ENCODE measurements around the gene PMM2.

The PMM2 gene

DNA sequence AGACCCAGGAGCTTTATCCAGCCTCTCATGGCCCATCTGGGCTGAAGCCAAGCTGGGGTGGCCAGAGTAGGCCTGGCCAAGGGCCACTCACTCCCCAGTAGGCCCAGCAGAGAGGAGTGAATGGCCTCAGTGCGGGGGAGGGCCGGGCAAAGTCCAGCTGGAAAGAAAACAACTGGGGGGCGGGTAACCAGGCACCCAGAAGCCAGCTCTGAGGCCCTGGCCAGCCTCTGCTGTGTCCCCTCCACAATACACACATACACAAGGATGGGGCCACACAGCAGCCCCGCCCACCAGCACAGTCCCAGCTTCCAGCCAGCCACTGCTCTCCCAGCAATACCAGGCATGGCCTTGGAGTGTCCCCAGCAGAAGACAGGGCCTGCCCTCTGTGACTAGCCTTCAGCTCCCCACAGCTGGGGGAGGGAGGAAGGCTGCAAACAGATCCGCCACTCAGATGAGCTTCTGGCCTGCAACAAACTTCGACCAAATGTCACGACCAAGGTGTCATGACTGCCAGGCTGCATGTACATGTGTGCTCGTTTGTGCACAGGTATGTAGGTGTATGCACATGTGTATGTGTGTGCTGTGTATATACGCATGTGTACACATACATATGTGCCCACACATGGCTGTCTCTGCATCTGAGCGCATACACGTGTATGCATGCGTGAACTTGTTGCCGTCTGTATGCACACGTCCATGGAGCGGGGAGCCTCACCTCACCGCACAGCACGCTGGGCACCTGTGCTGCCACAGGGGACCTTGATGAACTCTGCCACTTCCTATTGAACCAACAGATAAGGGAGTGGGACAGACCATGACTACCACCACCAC lies 66.2 kb downstream of the PMM2 start:
- Histone ChIP-seq H3K27me3 (ENCODE audit: insufficient read depth, poor library complexity, severe bottlenecking) (no peaks in the 10 kb centered on the region), H3K4me3 (replicated peaks; ENCODE audit: insufficient read depth, low read length) (no peak overlapping the region), H3K27ac (replicated peaks) (no peak overlapping the region)
- TF ChIP-seq POLR2AphosphoS5 (IDR thresholded peaks at IDR 0.05; ENCODE audit: low read depth) = no peak
- no peak for TF ChIP-seq SPI1 (IDR thresholded peaks at IDR 0.05; ENCODE audit: borderline replicate concordance, low read depth)
- no peak for TF ChIP-seq GABPA (IDR thresholded peaks at IDR 0.05; ENCODE audit: low read depth)
- TF ChIP-seq, protein P1, sequence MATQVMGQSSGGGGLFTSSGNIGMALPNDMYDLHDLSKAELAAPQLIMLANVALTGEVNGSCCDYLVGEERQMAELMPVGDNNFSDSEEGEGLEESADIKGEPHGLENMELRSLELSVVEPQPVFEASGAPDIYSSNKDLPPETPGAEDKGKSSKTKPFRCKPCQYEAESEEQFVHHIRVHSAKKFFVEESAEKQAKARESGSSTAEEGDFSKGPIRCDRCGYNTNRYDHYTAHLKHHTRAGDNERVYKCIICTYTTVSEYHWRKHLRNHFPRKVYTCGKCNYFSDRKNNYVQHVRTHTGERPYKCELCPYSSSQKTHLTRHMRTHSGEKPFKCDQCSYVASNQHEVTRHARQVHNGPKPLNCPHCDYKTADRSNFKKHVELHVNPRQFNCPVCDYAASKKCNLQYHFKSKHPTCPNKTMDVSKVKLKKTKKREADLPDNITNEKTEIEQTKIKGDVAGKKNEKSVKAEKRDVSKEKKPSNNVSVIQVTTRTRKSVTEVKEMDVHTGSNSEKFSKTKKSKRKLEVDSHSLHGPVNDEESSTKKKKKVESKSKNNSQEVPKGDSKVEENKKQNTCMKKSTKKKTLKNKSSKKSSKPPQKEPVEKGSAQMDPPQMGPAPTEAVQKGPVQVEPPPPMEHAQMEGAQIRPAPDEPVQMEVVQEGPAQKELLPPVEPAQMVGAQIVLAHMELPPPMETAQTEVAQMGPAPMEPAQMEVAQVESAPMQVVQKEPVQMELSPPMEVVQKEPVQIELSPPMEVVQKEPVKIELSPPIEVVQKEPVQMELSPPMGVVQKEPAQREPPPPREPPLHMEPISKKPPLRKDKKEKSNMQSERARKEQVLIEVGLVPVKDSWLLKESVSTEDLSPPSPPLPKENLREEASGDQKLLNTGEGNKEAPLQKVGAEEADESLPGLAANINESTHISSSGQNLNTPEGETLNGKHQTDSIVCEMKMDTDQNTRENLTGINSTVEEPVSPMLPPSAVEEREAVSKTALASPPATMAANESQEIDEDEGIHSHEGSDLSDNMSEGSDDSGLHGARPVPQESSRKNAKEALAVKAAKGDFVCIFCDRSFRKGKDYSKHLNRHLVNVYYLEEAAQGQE (IDR thresholded peaks at IDR 0.05; ENCODE audit: insufficient replicate concordance, low read depth) = no peak
- no peak for DNase-seq (ENCODE audit: low read depth in 1 of 2, low spot score in 1 of 2)

DNA sequence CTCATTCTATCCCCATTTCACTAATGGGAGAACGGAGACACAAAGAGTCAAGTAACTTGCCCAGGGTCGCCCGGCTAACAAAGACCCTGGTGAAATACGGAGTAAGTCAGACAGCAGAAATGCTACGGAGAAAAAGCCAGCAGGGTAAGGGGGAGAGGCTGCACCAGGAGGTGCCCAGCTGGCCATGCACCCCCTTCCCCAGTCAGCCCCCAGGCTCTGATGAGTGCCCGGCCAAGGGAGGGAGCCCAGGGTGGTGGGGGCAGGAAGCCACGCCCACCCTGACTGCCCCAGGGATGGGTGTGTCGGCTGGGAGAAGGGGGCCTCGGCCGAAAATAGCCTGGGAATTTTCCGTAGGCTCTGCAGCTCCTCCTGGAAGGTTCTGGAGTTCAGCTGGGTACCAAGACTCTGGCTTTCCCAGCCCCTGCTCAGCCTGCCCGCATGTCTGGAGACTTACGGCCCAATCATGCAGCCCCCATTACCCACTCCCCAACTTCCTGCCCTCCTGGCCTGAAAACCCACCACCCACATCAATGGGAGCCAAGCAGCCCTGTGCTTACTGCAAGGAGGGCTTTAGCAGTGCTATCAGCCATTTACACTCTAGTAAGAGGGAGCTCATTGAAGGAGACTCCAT lies 67.0 kb downstream of the PMM2 start:
- DNase-seq (ENCODE audit: low read depth in 1 of 2, low spot score in 1 of 2) = no peak
- TF ChIP-seq SPI1 (IDR thresholded peaks at IDR 0.05; ENCODE audit: borderline replicate concordance, low read depth) = no peak
- 0 out of 2 replicates have a peak, but pooled peaks have one; percentile 20 for TF ChIP-seq POLR2AphosphoS5 (IDR thresholded peaks at IDR 0.05; ENCODE audit: low read depth)
- TF ChIP-seq, protein P2, sequence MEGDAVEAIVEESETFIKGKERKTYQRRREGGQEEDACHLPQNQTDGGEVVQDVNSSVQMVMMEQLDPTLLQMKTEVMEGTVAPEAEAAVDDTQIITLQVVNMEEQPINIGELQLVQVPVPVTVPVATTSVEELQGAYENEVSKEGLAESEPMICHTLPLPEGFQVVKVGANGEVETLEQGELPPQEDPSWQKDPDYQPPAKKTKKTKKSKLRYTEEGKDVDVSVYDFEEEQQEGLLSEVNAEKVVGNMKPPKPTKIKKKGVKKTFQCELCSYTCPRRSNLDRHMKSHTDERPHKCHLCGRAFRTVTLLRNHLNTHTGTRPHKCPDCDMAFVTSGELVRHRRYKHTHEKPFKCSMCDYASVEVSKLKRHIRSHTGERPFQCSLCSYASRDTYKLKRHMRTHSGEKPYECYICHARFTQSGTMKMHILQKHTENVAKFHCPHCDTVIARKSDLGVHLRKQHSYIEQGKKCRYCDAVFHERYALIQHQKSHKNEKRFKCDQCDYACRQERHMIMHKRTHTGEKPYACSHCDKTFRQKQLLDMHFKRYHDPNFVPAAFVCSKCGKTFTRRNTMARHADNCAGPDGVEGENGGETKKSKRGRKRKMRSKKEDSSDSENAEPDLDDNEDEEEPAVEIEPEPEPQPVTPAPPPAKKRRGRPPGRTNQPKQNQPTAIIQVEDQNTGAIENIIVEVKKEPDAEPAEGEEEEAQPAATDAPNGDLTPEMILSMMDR (IDR thresholded peaks at IDR 0.05; ENCODE audit: insufficient read depth, low read length) = no peak
- Histone ChIP-seq H3K27ac (replicated peaks) (no peak overlapping the region), H3K27me3 (ENCODE audit: insufficient read depth, poor library complexity, severe bottlenecking) (no peaks in the 10 kb centered on the region), H3K4me3 (replicated peaks; ENCODE audit: insufficient read depth, low read length) (no peak overlapping the region)

DNA sequence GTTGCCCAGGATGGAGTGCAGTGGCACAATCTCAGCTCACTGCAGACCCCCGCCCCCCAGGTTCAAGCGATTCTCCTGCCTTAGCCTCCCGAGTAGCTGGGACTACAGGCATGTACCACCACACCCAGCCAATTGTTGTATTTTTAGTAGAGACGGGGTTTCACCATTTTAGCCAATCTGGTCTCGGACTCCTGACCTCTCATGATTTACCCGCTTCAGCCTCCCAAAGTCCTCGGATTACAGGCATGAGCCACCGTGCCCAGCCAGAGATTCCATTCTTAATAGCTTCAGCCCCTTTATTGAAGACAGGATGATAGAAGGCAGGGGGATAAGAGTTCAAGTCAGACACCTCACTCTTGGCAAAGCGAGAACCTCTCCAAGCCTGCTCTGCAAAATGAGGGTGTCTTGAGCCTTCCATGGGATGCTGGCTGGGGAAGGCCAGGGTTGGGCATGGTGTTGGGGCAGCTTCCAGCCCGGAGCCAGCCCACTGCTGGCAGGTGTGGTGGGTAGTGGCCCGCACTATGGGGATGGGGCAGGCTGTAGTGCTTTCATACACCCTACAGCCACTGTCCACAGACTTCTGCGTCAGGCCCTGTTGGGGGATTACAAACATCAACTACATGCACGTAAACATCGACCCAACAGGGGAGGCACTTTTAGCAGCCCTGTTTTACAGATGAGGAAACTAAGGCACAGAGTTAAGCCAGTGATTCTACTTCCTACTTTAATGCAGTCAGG lies 67.7 kb downstream of the PMM2 start:
- Histone ChIP-seq H3K27me3 (ENCODE audit: insufficient read depth, poor library complexity, severe bottlenecking) (no peaks in the 10 kb centered on the region), H3K27ac (replicated peaks) (no peak overlapping the region), H3K4me3 (replicated peaks; ENCODE audit: insufficient read depth, low read length) (no peak overlapping the region)
- no peak for DNase-seq (ENCODE audit: low read depth in 1 of 2, low spot score in 1 of 2)
- TF ChIP-seq, protein P1 (IDR thresholded peaks at IDR 0.05; ENCODE audit: insufficient replicate concordance, low read depth) = no peak
- TF ChIP-seq POLR2AphosphoS5 (IDR thresholded peaks at IDR 0.05; ENCODE audit: low read depth) (no peak), GABPA (IDR thresholded peaks at IDR 0.05; ENCODE audit: low read depth) (no peak)
- TF ChIP-seq, protein P2 (IDR thresholded peaks at IDR 0.05; ENCODE audit: insufficient read depth, low read length) = no peak

All from HL-60 (cell line).